Neural progenitor cell (in vitro differentiated cells): ENCODE data around the gene CCDC33. TPM values are rescaled to one million over a fixed set of nuclear protein-coding genes. Genes with fewer than 3 reads are reported as not detected.

Source experiments
- DNase-seq: peaks from one replicate; pipeline ENCODE4 v3.0.0-alpha.2; 2016; ENCODE audit warnings: low spot score
- H2AFZ ChIP-seq: fragments of 200-600 bp; sonication (generic); replicated peaks from 2 replicates; pipeline ENCODE4 v1.6.1; 2016; ENCODE audit warnings: antibody characterized with exemption
- H3F3A ChIP-seq: fragments of 200-600 bp; sonication (generic); 2 replicates; pipeline ENCODE4 v1.6.1; 2016; ENCODE audit warnings: antibody characterized with exemption, low read depth
- H3K27ac ChIP-seq: fragments of 200-600 bp; sonication (generic); 2 replicates; pipeline ENCODE4 v1.5.1; 2016; ENCODE audit warnings: mild to moderate bottlenecking
- H3K27me3 ChIP-seq: fragments of 200-600 bp; sonication (generic); 2 replicates; pipeline ENCODE4 v1.6.1; 2016; ENCODE audit warnings: mild to moderate bottlenecking, moderate library complexity
- H3K36me3 ChIP-seq: fragments of 200-600 bp; sonication (generic); 2 replicates; pipeline ENCODE4 v1.5.1; 2016
- H3K4me1 ChIP-seq: fragments of 200-600 bp; sonication (generic); 2 replicates; pipeline ENCODE4 v1.6.1; 2016; ENCODE audit warnings: mixed run types
- H3K4me2 ChIP-seq: fragments of 200-600 bp; sonication (generic); 2 replicates; pipeline ENCODE4 v1.6.1; 2016
- H3K4me3 ChIP-seq: fragments of 200-600 bp; sonication (generic); 2 replicates; pipeline ENCODE4 v1.5.1; 2016
- H3K79me2 ChIP-seq: fragments of 200-600 bp; sonication (generic); 2 replicates; pipeline ENCODE4 v1.6.1; 2016; ENCODE audit warnings: low read depth
- H3K9ac ChIP-seq: fragments of 200-600 bp; sonication (generic); 2 replicates; pipeline ENCODE4 v1.6.1; 2016
- H3K9me3 ChIP-seq: fragments of 200-600 bp; sonication (generic); 2 replicates; pipeline ENCODE4 v1.5.1; 2016; ENCODE audit warnings: low read depth
- H4K20me1 ChIP-seq: fragments of 200-600 bp; sonication (generic); 2 replicates; pipeline ENCODE4 v1.6.1; 2016; ENCODE audit warnings: low read depth
- H3K27ac Mint-ChIP-seq: 3 replicates; pipeline ENCODE4 v1.8.0; 2021; ENCODE audit warnings: mixed read lengths
- H3K27me3 Mint-ChIP-seq: 2 replicates; pipeline ENCODE4 v1.8.0; 2022; ENCODE audit warnings: low read depth, mild to moderate bottlenecking, inconsistent platforms, moderate library complexity, mixed read lengths; ENCODE audit not compliant: insufficient read depth
- H3K36me3 Mint-ChIP-seq: 3 replicates; pipeline ENCODE4 v1.8.0; 2021; ENCODE audit warnings: mixed read lengths
- H3K4me1 Mint-ChIP-seq: 3 replicates; pipeline ENCODE4 v1.8.0; 2021; ENCODE audit warnings: mixed read lengths
- H3K4me3 Mint-ChIP-seq: 3 replicates; pipeline ENCODE4 v1.8.0; 2021; ENCODE audit warnings: mild to moderate bottlenecking, moderate library complexity, mixed read lengths
- H3K9me3 Mint-ChIP-seq: 3 replicates; pipeline ENCODE4 v1.8.0; 2020; ENCODE audit warnings: mixed read lengths
- CTCF ChIP-seq: fragments of 200-600 bp; sonication (generic); IDR thresholded peaks from 2 replicates; pipeline ENCODE4 v1.5.1; 2017; ENCODE audit warnings: antibody characterized with exemption, mild to moderate bottlenecking
- EZH2 ChIP-seq: fragments of 200-600 bp; sonication (generic); IDR thresholded peaks from 2 replicates; pipeline ENCODE4 v1.6.1; 2017; ENCODE audit warnings: antibody characterized with exemption, mild to moderate bottlenecking, moderate library complexity
- EZH2phosphoT487 ChIP-seq: fragments of 200-600 bp; sonication (generic); IDR thresholded peaks from 2 replicates; pipeline ENCODE4 v1.6.1; 2017; ENCODE audit warnings: antibody characterized with exemption
- total RNA-seq: library from RNA; depleted of rRNA; stranded (reverse); fragments of >200 nt; gene quantifications from 2 replicates; pipeline ENCODE4 v1.2.3, GENCODE V29; 2015; ENCODE audit warnings: low replicate concordance

Gene CCDC33
- total RNA-seq, 1 donor from 2014 or later: not detected

GRCh38 chr15:74383286-74383685, 147.2 kb downstream of the CCDC33 start:
- no peaks in the 10 kb centered on the region for H3K9me3 Mint-ChIP-seq
- H3K36me3 Mint-ChIP-seq: no peaks in the 10 kb centered on the region
- H3F3A ChIP-seq: no peaks in the 10 kb centered on the region
- no peak overlapping the region for H3K9ac ChIP-seq
- H3K27me3 ChIP-seq: no peaks in the 10 kb centered on the region
- DNase-seq: no peak
- peaks cover 10% of the 10 kb centered on the region for H3K27me3 Mint-ChIP-seq
- H4K20me1 ChIP-seq: no peaks in the 10 kb centered on the region
- H3K4me1 ChIP-seq: peaks cover 19% of the 10 kb centered on the region
- H3K36me3 ChIP-seq: no peaks in the 10 kb centered on the region
- no peak overlapping the region for H2AFZ ChIP-seq
- no peak overlapping the region for H3K4me2 ChIP-seq
- peak overlapping the region; percentile 53 for H3K27ac Mint-ChIP-seq
- H3K9me3 ChIP-seq: no peaks in the 10 kb centered on the region
- TF ChIP-seq EZH2: no peak
- no peak for TF ChIP-seq EZH2phosphoT487
- no peak for TF ChIP-seq CTCF
- H3K79me2 ChIP-seq: no peaks in the 10 kb centered on the region
- peaks cover 11% of the 10 kb centered on the region for H3K4me1 Mint-ChIP-seq
- no peak overlapping the region for H3K4me3 Mint-ChIP-seq
- no peak overlapping the region for H3K4me3 ChIP-seq
- no peak overlapping the region for H3K27ac ChIP-seq

- no peaks in the 10 kb centered on the region for H4K20me1 ChIP-seq
- Mint-ChIP-seq H3K9me3 (no peaks in the 10 kb centered on the region), H3K36me3 (no peaks in the 10 kb centered on the region), H3K4me3 (no peak overlapping the region), H3K4me1 (peaks cover 11% of the 10 kb centered on the region), H3K27ac (peak overlapping the region; percentile 53), H3K27me3 (peaks cover 7% of the 10 kb centered on the region)
- no peak overlapping the region for H3K27ac ChIP-seq
- DNase-seq: no peak
- no peak overlapping the region for H3K4me3 ChIP-seq
- H3K79me2 ChIP-seq: no peaks in the 10 kb centered on the region
- no peaks in the 10 kb centered on the region for H3K27me3 ChIP-seq
- no peaks in the 10 kb centered on the region for H3F3A ChIP-seq
- no peak overlapping the region for H2AFZ ChIP-seq
- no peaks in the 10 kb centered on the region for H3K36me3 ChIP-seq
- no peak overlapping the region for H3K9ac ChIP-seq
- TF ChIP-seq CTCF: no peak
- no peak for TF ChIP-seq EZH2phosphoT487
- no peak for TF ChIP-seq EZH2
- peaks cover 19% of the 10 kb centered on the region for H3K4me1 ChIP-seq
- H3K9me3 ChIP-seq: no peaks in the 10 kb centered on the region
- H3K4me2 ChIP-seq: no peak overlapping the region
Measured at GRCh38 chr15:74383695-74384565, 147.8 kb downstream of the CCDC33 start.

- H3K4me1 ChIP-seq: peaks cover 19% of the 10 kb centered on the region
- no peak overlapping the region for H3K4me3 ChIP-seq
- Mint-ChIP-seq H3K9me3 (no peaks in the 10 kb centered on the region), H3K4me3 (no peak overlapping the region), H3K36me3 (no peaks in the 10 kb centered on the region), H3K4me1 (peaks cover 9% of the 10 kb centered on the region), H3K27me3 (peaks cover 7% of the 10 kb centered on the region), H3K27ac (no peak overlapping the region)
- H3F3A ChIP-seq: no peaks in the 10 kb centered on the region
- H4K20me1 ChIP-seq: no peaks in the 10 kb centered on the region
- H3K27me3 ChIP-seq: no peaks in the 10 kb centered on the region
- no peak for DNase-seq
- no peak for TF ChIP-seq EZH2
- no peak for TF ChIP-seq EZH2phosphoT487
- no peak overlapping the region for H3K4me2 ChIP-seq
- H3K79me2 ChIP-seq: no peaks in the 10 kb centered on the region
- H3K36me3 ChIP-seq: no peaks in the 10 kb centered on the region
- H3K9ac ChIP-seq: no peak overlapping the region
- H3K27ac ChIP-seq: no peak overlapping the region
- no peaks in the 10 kb centered on the region for H3K9me3 ChIP-seq
- H2AFZ ChIP-seq: no peak overlapping the region
Measured at GRCh38 chr15:74384566-74384880, 148.4 kb downstream of the CCDC33 start.
